Mesothelial cell of epicardium (in vitro differentiated cells): Measurements from ENCODE around the gene PC. TPM values are rescaled to one million over a fixed set of nuclear protein-coding genes. Genes with fewer than 3 reads are reported as not detected.

Experiments used
- DNase-seq, 2 experiments: peaks; one replicate each; pipeline ENCODE4 v3.0.0; 2021; ENCODE audit warnings: low spot score in 2 of 2; ENCODE audit not compliant: unreplicated experiment in 2 of 2
- H3K27ac Mint-ChIP-seq: 2 replicates; pipeline ENCODE4 v1.8.0; 2021; ENCODE audit warnings: mixed read lengths
- H3K27me3 Mint-ChIP-seq: 2 replicates; pipeline ENCODE4 v1.8.0; 2021; ENCODE audit warnings: low read depth, mixed read lengths
- H3K36me3 Mint-ChIP-seq: 2 replicates; pipeline ENCODE4 v1.8.0; 2021; ENCODE audit warnings: mixed read lengths
- H3K4me1 Mint-ChIP-seq: 2 replicates; pipeline ENCODE4 v1.8.0; 2021; ENCODE audit warnings: mixed read lengths
- H3K4me3 Mint-ChIP-seq: 2 replicates; pipeline ENCODE4 v1.8.0; 2021; ENCODE audit warnings: mild to moderate bottlenecking, moderate library complexity, mixed read lengths
- H3K9me3 Mint-ChIP-seq: 2 replicates; pipeline ENCODE4 v1.8.0; 2021; ENCODE audit warnings: mixed read lengths
- CTCF ChIP-seq: fragments of 200-600 bp; sonication (generic); IDR thresholded peaks from one replicate; pipeline ENCODE4 v1.5.0; 2021; ENCODE audit warnings: antibody characterized with exemption; ENCODE audit not compliant: unreplicated experiment
- total RNA-seq: library from RNA; stranded (reverse); gene quantifications from 3 replicates; pipeline ENCODE4 v1.2.1, GENCODE V29; 2021

PC gene
- total RNA-seq, 1 donor from 2014 or later = 9.5 TPM

- H3K9me3 Mint-ChIP-seq = no peaks in the 10 kb centered on the region
- no peaks in the 10 kb centered on the region for H3K36me3 Mint-ChIP-seq
- H3K4me1 Mint-ChIP-seq = no peaks in the 10 kb centered on the region
- no peak overlapping the region for H3K4me3 Mint-ChIP-seq
- TF ChIP-seq CTCF = no peak
- no peak overlapping the region for H3K27ac Mint-ChIP-seq
- no peak for DNase-seq
- no peaks in the 10 kb centered on the region for H3K27me3 Mint-ChIP-seq
Measured at GRCh38 chr11:66904055-66904454, 54.1 kb downstream of the PC start.

GRCh38 chr11:66902486-66903177 is 55.6 kb downstream of the PC start:
- Mint-ChIP-seq H3K4me3 (no peak overlapping the region), H3K36me3 (no peaks in the 10 kb centered on the region), H3K27ac (no peak overlapping the region), H3K9me3 (no peaks in the 10 kb centered on the region), H3K4me1 (no peaks in the 10 kb centered on the region), H3K27me3 (no peaks in the 10 kb centered on the region)
- no peak for DNase-seq
- no peak for TF ChIP-seq CTCF

- DNase-seq = no peak
- TF ChIP-seq CTCF = no peak
- Mint-ChIP-seq H3K27me3 (no peaks in the 10 kb centered on the region), H3K4me1 (no peaks in the 10 kb centered on the region), H3K27ac (no peak overlapping the region), H3K4me3 (no peak overlapping the region), H3K36me3 (no peaks in the 10 kb centered on the region), H3K9me3 (no peaks in the 10 kb centered on the region)
Measured at GRCh38 chr11:66901964-66902390, 56.2 kb downstream of the PC start.

GRCh38 chr11:66894141-66894540 is 64.0 kb downstream of the PC start:
- Mint-ChIP-seq H3K9me3 (no peaks in the 10 kb centered on the region), H3K27me3 (no peaks in the 10 kb centered on the region), H3K4me1 (no peaks in the 10 kb centered on the region), H3K4me3 (no peak overlapping the region), H3K27ac (no peak overlapping the region), H3K36me3 (no peaks in the 10 kb centered on the region)
- TF ChIP-seq CTCF = no peak
- no peak for DNase-seq

GRCh38 chr11:66892911-66893310 is 65.3 kb downstream of the PC start:
- DNase-seq = no peak
- no peak overlapping the region for H3K4me3 Mint-ChIP-seq
- no peak overlapping the region for H3K27ac Mint-ChIP-seq
- H3K36me3 Mint-ChIP-seq = no peaks in the 10 kb centered on the region
- H3K4me1 Mint-ChIP-seq = no peaks in the 10 kb centered on the region
- no peaks in the 10 kb centered on the region for H3K27me3 Mint-ChIP-seq
- H3K9me3 Mint-ChIP-seq = no peaks in the 10 kb centered on the region
- no peak for TF ChIP-seq CTCF
